ENCODE results near the gene CDKAL1.
A peak's percentile ranks its signal among the peaks of the same experiment; 100 is the strongest.

Gene CDKAL1

DNA sequence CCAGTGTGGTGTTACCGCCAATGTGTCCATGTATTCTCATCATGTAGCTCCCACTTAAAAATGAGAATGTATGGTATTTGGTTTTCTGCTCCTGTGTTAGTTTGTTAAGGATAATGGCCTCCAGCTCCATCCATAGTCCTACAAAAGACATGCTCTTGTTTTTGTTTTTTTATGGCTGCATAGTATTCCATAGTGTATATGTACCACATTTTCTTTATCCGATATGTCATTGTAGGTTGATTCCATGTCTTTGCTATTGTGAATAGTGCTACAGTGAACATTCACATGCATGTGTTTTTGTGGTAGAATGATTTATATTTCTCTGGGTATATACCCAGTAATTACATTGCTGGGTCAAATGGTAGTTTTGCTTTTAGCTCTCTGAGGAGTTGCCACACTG, 207.2 kb downstream of the CDKAL1 start:
- H3K4me2 ChIP-seq (ENCODE audit: low read depth, low read length) = no peak overlapping the region

DNA sequence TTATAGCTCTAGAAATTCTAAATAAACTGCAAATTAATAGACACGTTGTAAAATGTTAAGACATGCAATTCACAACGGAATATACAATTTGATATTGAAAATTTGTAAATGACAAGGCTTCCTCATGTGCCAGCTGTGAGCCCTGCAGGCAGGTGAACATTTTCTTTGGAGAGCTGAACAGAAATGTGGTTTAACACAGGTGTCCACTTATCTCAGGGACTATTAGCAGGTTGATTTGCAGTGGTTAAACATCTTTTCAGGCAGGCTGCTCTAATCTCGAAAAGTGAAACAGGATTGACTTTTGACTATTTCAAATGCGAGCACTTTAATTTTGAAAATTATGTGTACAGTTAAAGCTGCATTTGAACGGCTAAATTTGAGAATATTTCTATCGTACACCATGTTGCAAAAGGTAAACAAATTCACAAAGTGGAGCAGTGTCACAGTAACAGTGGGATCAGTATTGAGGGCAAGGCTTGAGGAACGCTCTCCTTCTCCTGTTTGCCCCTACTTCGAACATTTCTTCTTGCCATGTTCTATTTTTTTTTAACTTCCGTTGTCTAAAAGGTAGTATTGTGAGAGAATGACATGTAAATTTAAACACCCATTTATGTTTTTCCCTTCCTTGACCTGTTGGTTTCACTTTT, 210.8 kb downstream of the CDKAL1 start:
- no peaks in the 10 kb centered on the region for H3K36me3 ChIP-seq (replicated peaks; ENCODE audit: insufficient read depth, low read length)
- H3K4me1 ChIP-seq (ENCODE audit: low read length) = peaks cover 13% of the 10 kb centered on the region; the same call in 1 of the 2 replicates
- H3K9me3 ChIP-seq (replicated peaks; ENCODE audit: insufficient read depth, low read length) = no peaks in the 10 kb centered on the region
- H3K79me2 ChIP-seq (ENCODE audit: low read length) = no peaks in the 10 kb centered on the region
- peak overlapping the region; percentile 29 for H3K4me3 ChIP-seq (ENCODE audit: low read length)
- H3K27me3 ChIP-seq (replicated peaks; ENCODE audit: insufficient read depth, low read length) = no peaks in the 10 kb centered on the region
- H4K20me1 ChIP-seq (ENCODE audit: insufficient read depth, low read length) = no peaks in the 10 kb centered on the region
- DNase-seq = peak; percentile 43
- H3K9me2 ChIP-seq (replicated peaks; ENCODE audit: insufficient read depth, low read length) = no peaks in the 10 kb centered on the region
- H3K9ac ChIP-seq (ENCODE audit: low read length) = peak overlapping the region; percentile 3; the same call in 1 of the 2 replicates
- no peak overlapping the region for H2AFZ ChIP-seq (ENCODE audit: low read length)
- TF ChIP-seq, protein P1, sequence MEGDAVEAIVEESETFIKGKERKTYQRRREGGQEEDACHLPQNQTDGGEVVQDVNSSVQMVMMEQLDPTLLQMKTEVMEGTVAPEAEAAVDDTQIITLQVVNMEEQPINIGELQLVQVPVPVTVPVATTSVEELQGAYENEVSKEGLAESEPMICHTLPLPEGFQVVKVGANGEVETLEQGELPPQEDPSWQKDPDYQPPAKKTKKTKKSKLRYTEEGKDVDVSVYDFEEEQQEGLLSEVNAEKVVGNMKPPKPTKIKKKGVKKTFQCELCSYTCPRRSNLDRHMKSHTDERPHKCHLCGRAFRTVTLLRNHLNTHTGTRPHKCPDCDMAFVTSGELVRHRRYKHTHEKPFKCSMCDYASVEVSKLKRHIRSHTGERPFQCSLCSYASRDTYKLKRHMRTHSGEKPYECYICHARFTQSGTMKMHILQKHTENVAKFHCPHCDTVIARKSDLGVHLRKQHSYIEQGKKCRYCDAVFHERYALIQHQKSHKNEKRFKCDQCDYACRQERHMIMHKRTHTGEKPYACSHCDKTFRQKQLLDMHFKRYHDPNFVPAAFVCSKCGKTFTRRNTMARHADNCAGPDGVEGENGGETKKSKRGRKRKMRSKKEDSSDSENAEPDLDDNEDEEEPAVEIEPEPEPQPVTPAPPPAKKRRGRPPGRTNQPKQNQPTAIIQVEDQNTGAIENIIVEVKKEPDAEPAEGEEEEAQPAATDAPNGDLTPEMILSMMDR (IDR thresholded peaks at IDR 0.05; ENCODE audit: low read length) = no peak
- no peak for TF ChIP-seq EZH2phosphoT487 (IDR thresholded peaks at IDR 0.05; ENCODE audit: low read length)
- no peak for TF ChIP-seq EZH2 (optimal IDR thresholded peaks at IDR 0.05; ENCODE audit: low read depth, low read length)
- peak overlapping the region; percentile 31 for H3K4me2 ChIP-seq (ENCODE audit: low read depth, low read length)
- H3F3A ChIP-seq (ENCODE audit: insufficient read depth, low read length) = 0 out of 2 replicates have a peak, but pooled peaks cover 6% of the 10 kb centered on the region
- peak overlapping the region; percentile 28; the same call in 1 of the 2 replicates for H3K27ac ChIP-seq (ENCODE audit: low read length)

More for the DNA sequence above, 207.2 kb downstream of the CDKAL1 start:
- Histone ChIP-seq H3K4me3 (ENCODE audit: low read length) (no peak overlapping the region), H3K36me3 (replicated peaks; ENCODE audit: insufficient read depth, low read length) (no peaks in the 10 kb centered on the region), H3F3A (ENCODE audit: insufficient read depth, low read length) (0 out of 2 replicates have a peak, but pooled peaks cover 6% of the 10 kb centered on the region), H3K79me2 (ENCODE audit: low read length) (no peaks in the 10 kb centered on the region), H3K27ac (ENCODE audit: low read length) (no peak overlapping the region), H4K20me1 (ENCODE audit: insufficient read depth, low read length) (no peaks in the 10 kb centered on the region), H3K9ac (ENCODE audit: low read length) (no peak overlapping the region), H3K27me3 (replicated peaks; ENCODE audit: insufficient read depth, low read length) (no peaks in the 10 kb centered on the region), H2AFZ (ENCODE audit: low read length) (no peak overlapping the region), H3K4me1 (ENCODE audit: low read length) (peaks cover 20% of the 10 kb centered on the region), H3K9me2 (replicated peaks; ENCODE audit: insufficient read depth, low read length) (no peaks in the 10 kb centered on the region), H3K9me3 (replicated peaks; ENCODE audit: insufficient read depth, low read length) (no peaks in the 10 kb centered on the region)
- no peak for DNase-seq
- TF ChIP-seq, protein P1 (IDR thresholded peaks at IDR 0.05; ENCODE audit: low read length) = no peak
- TF ChIP-seq EZH2phosphoT487 (IDR thresholded peaks at IDR 0.05; ENCODE audit: low read length) = no peak
- no peak for TF ChIP-seq EZH2 (optimal IDR thresholded peaks at IDR 0.05; ENCODE audit: low read depth, low read length)

DNA sequence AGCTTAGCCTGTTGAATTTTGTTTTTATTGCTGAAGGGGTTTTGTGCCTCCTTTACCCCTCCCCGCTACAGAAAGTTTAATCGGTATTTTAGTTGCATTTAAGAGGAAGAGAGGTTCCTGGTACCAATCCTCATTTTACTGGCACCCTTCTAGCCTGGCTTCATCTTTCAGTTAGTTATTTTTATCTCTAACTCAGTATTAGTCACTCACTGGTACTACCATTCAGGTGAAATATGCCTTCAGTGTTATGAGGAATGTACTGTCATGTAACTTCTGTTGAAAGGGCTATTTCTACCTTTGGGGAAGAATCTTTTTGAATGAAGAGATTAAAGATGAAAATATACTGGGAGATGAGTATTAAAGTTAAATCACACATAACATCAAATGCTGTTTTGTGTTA, 211.8 kb downstream of the CDKAL1 start:
- 0 out of 2 replicates have a peak, but pooled peaks cover 6% of the 10 kb centered on the region for H3F3A ChIP-seq (ENCODE audit: insufficient read depth, low read length)
- H4K20me1 ChIP-seq (ENCODE audit: insufficient read depth, low read length) = no peaks in the 10 kb centered on the region
- no peaks in the 10 kb centered on the region for H3K9me3 ChIP-seq (replicated peaks; ENCODE audit: insufficient read depth, low read length)
- peaks cover 13% of the 10 kb centered on the region; the same call in 1 of the 2 replicates for H3K4me1 ChIP-seq (ENCODE audit: low read length)
- H3K9ac ChIP-seq (ENCODE audit: low read length) = no peak overlapping the region
- no peak for DNase-seq
- H3K4me3 ChIP-seq (ENCODE audit: low read length) = no peak overlapping the region
- H2AFZ ChIP-seq (ENCODE audit: low read length) = no peak overlapping the region
- H3K27me3 ChIP-seq (replicated peaks; ENCODE audit: insufficient read depth, low read length) = no peaks in the 10 kb centered on the region
- H3K79me2 ChIP-seq (ENCODE audit: low read length) = no peaks in the 10 kb centered on the region
- no peaks in the 10 kb centered on the region for H3K36me3 ChIP-seq (replicated peaks; ENCODE audit: insufficient read depth, low read length)
- TF ChIP-seq, protein P1 (IDR thresholded peaks at IDR 0.05; ENCODE audit: low read length) = no peak
- TF ChIP-seq EZH2 (optimal IDR thresholded peaks at IDR 0.05; ENCODE audit: low read depth, low read length) (no peak), EZH2phosphoT487 (IDR thresholded peaks at IDR 0.05; ENCODE audit: low read length) (no peak)
- H3K9me2 ChIP-seq (replicated peaks; ENCODE audit: insufficient read depth, low read length) = no peaks in the 10 kb centered on the region
- H3K27ac ChIP-seq (ENCODE audit: low read length) = no peak overlapping the region
- peak overlapping the region; percentile 31; the same call in 1 of the 2 replicates for H3K4me2 ChIP-seq (ENCODE audit: low read depth, low read length)
